ENCODE data around the gene HSD17B2. TPM values are rescaled to one million over a fixed set of nuclear protein-coding genes. Genes with fewer than 3 reads are reported as not detected.

Gene HSD17B2
- total and polyA plus RNA-seq, 4 donors: 47.7 to 126 (median 103) TPM

DNA sequence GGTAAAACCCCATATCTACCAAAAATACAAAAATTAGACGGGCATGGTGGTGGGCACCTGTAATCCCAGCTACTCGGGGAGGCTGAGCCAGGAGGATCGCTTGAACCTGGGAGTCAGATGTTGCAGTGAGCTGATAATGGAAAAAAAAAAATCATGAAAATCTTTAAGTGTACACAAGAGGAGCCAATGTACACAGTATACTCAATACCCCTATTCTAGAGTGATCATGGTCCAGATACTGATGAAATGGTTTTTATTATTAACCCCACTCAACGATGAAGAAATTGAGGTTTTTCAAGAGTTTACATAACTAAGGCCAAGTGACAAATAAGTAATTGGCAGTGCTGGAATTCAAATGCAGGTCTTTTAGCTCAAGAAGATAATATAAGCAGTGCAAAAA lies 11.5 kb downstream of the HSD17B2 start:
- Histone ChIP-seq H3K36me3 (ENCODE audit: control insufficient read depth in 4 of 4, insufficient read depth in 3 of 4, low read depth in 1 of 4, low read length in 3 of 4) (no peaks in the 10 kb centered on the region), H3K4me3 (ENCODE audit: low read depth in 1 of 3, low read length in 3 of 3) (no peak overlapping the region), H3K27me3 (ENCODE audit: control insufficient read depth in 4 of 4, insufficient read depth in 4 of 4, low read length in 3 of 4) (no peaks in the 10 kb centered on the region), H3K4me1 (ENCODE audit: control insufficient read depth in 4 of 4, insufficient read depth in 4 of 4, low read length in 3 of 4) (peaks cover 9 to 70% (median 54%) of the 10 kb centered on the region in 4 donors), H3K9ac (ENCODE audit: low read depth in 1 of 2, low read length in 2 of 2) (no peak overlapping the region), H3K9me3 (ENCODE audit: control insufficient read depth in 4 of 4, low read length in 3 of 4) (no peaks in the 10 kb centered on the region), H3K27ac (ENCODE audit: low read depth in 1 of 2, low read length in 2 of 2) (no peak overlapping the region)
- no peak for DNase-seq (ENCODE audit: low spot score)
- TF ChIP-seq FOXA1 (IDR thresholded peaks at IDR 0.05) (no peak), REST (IDR thresholded peaks at IDR 0.05) (no peak), HNF4A (conservative IDR thresholded peaks at IDR 0.05) (peak; percentile 50 to 58), HNF4G (IDR thresholded peaks at IDR 0.05) (no peak), SP1 (IDR thresholded peaks at IDR 0.05) (no peak), FOXA2 (IDR thresholded peaks at IDR 0.05) (no peak), GABPA (IDR thresholded peaks at IDR 0.05 in 1 of 2, conservative IDR thresholded peaks at IDR 0.05 in 1 of 2) (no peak), NR2F2 (IDR thresholded peaks at IDR 0.05) (no peak), RAD21 (IDR thresholded peaks at IDR 0.05) (no peak), YY1 (IDR thresholded peaks at IDR 0.05) (no peak), TAF1 (conservative IDR thresholded peaks at IDR 0.05) (no peak), MAX (IDR thresholded peaks at IDR 0.05) (no peak), RXRA (IDR thresholded peaks at IDR 0.05) (peak; percentile 30 to 37), JUND (IDR thresholded peaks at IDR 0.05) (peak in 1 of 2 donors; percentile 11), CTCF (IDR thresholded peaks at IDR 0.05; ENCODE audit: low read depth, low read length, missing input control) (no peak)
- TF ChIP-seq, protein P1, sequence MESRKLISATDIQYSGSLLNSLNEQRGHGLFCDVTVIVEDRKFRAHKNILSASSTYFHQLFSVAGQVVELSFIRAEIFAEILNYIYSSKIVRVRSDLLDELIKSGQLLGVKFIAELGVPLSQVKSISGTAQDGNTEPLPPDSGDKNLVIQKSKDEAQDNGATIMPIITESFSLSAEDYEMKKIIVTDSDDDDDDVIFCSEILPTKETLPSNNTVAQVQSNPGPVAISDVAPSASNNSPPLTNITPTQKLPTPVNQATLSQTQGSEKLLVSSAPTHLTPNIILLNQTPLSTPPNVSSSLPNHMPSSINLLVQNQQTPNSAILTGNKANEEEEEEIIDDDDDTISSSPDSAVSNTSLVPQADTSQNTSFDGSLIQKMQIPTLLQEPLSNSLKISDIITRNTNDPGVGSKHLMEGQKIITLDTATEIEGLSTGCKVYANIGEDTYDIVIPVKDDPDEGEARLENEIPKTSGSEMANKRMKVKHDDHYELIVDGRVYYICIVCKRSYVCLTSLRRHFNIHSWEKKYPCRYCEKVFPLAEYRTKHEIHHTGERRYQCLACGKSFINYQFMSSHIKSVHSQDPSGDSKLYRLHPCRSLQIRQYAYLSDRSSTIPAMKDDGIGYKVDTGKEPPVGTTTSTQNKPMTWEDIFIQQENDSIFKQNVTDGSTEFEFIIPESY (IDR thresholded peaks at IDR 0.05): no peak
- WGBS: 47% methylated on average over 4 of the region's 4 CpGs

GRCh38 chr16:82046941-82047340 lies 11.9 kb downstream of the HSD17B2 start:
- Histone ChIP-seq H3K4me1 (ENCODE audit: control insufficient read depth in 4 of 4, insufficient read depth in 4 of 4, low read length in 3 of 4) (peaks cover 12 to 74% (median 58%) of the 10 kb centered on the region in 4 donors), H3K4me3 (ENCODE audit: low read depth in 1 of 3, low read length in 3 of 3) (no peak overlapping the region), H3K27ac (ENCODE audit: low read depth in 1 of 2, low read length in 2 of 2) (no peak overlapping the region), H3K27me3 (ENCODE audit: control insufficient read depth in 4 of 4, insufficient read depth in 4 of 4, low read length in 3 of 4) (no peaks in the 10 kb centered on the region), H3K9ac (ENCODE audit: low read depth in 1 of 2, low read length in 2 of 2) (no peak overlapping the region), H3K9me3 (ENCODE audit: control insufficient read depth in 4 of 4, low read length in 3 of 4) (no peaks in the 10 kb centered on the region), H3K36me3 (ENCODE audit: control insufficient read depth in 4 of 4, insufficient read depth in 3 of 4, low read depth in 1 of 4, low read length in 3 of 4) (no peaks in the 10 kb centered on the region)
- DNase-seq (ENCODE audit: low spot score): no peak
- 78% methylated on average over 2 of the region's 2 CpGs for WGBS
- TF ChIP-seq SP1 (IDR thresholded peaks at IDR 0.05) (no peak), RXRA (IDR thresholded peaks at IDR 0.05) (no peak), EGR1 (IDR thresholded peaks at IDR 0.05; ENCODE audit: low read depth in 2 of 2) (no peak), TAF1 (conservative IDR thresholded peaks at IDR 0.05) (no peak), FOXA1 (IDR thresholded peaks at IDR 0.05) (no peak), MAX (IDR thresholded peaks at IDR 0.05) (no peak), JUND (IDR thresholded peaks at IDR 0.05) (no peak), HNF4A (conservative IDR thresholded peaks at IDR 0.05) (no peak), FOXA2 (IDR thresholded peaks at IDR 0.05) (no peak), NR2F2 (IDR thresholded peaks at IDR 0.05) (no peak), HNF4G (IDR thresholded peaks at IDR 0.05) (no peak), REST (IDR thresholded peaks at IDR 0.05) (no peak)
- TF ChIP-seq, protein P2, sequence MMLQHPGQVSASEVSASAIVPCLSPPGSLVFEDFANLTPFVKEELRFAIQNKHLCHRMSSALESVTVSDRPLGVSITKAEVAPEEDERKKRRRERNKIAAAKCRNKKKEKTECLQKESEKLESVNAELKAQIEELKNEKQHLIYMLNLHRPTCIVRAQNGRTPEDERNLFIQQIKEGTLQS (IDR thresholded peaks at IDR 0.05): no peak
- TF ChIP-seq, protein P1 (IDR thresholded peaks at IDR 0.05): no peak
